Testis (tissue), 3 donors: ENCODE results near the gene FALEC. TPM values are rescaled to one million over a fixed set of nuclear protein-coding genes. Genes with fewer than 3 reads are reported as not detected.

Experiments used
- DNase-seq: peaks from one replicate; pipeline ENCODE4 v3.0.0-alpha.2; 2019
- H3K27ac ChIP-seq, 2 donors: fragments of 200-600 bp; sonication (generic); one replicate each; pipeline ENCODE4 v1.5.1; 2019
- H3K27me3 ChIP-seq: fragments of 200-600 bp; sonication (generic); one replicate; pipeline ENCODE4 v1.5.1; 2019
- H3K36me3 ChIP-seq: fragments of 200-600 bp; sonication (generic); one replicate; pipeline ENCODE4 v1.5.1; 2017; ENCODE audit warnings: low read depth; ENCODE audit errors: missing control alignments
- H3K4me1 ChIP-seq: fragments of 200-600 bp; sonication (generic); one replicate; pipeline ENCODE4 v1.5.1; 2019
- H3K4me3 ChIP-seq, 2 donors: fragments of 200-600 bp; sonication (generic); one replicate each; pipeline ENCODE4 v1.5.1; 2017 to 2019
- H3K9me3 ChIP-seq: fragments of 200-600 bp; sonication (generic); one replicate; pipeline ENCODE4 v1.5.1; 2017
- POLR2A ChIP-seq: fragments of 450-650 bp; IDR thresholded peaks from one replicate; pipeline ENCODE4 v1.6.1; 2017; ENCODE audit warnings: antibody characterized with exemption, mild to moderate bottlenecking, moderate library complexity
- WGBS, 2 donors: methylation state at CpG; one replicate each; pipeline ENCODE4 v1.1.5; 2018; 5-methylcytosine and 5-hydroxymethylcytosine counted together
- intact Hi-C: fragments of 100-400 bp; cut with DNase I; formaldehyde crosslinking; loops from one replicate; pipeline ENCODE4 v1.15.1; 2023; ENCODE audit warnings: low total_unique reads
- polyA plus RNA-seq: library from polyadenylated mRNA; stranded (reverse); fragments of 350-450 nt; fragmentation: Illumina TruSeq; extraction: RNeasy Lipid Tissue Mini Kit (QIAGEN cat#74804); gene quantifications from one replicate; pipeline ENCODE4 v1.2.3, GENCODE V29; 2014; ENCODE audit warnings: low read depth, low replicate concordance; ENCODE audit not compliant: insufficient read depth
- total RNA-seq, 2 donors: library from RNA; depleted of rRNA; stranded (reverse); fragments of >200 nt; gene quantifications; one replicate each; pipeline ENCODE4 v1.2.3, GENCODE V29; 2016
- TF ChIP-seq, protein P1 (sequence below), 3 experiments: fragments of 450-650 bp in 2 of 3; fragments of 200-600 bp in 1 of 3; sonication (generic) in 1 of 3; IDR thresholded peaks; one replicate each; pipeline ENCODE4 v1.5.1; 2016 to 2019; ENCODE audit warnings: antibody characterized with exemption in 3 of 3, mild to moderate bottlenecking in 2 of 3, moderate library complexity in 1 of 3

Gene FALEC
- total and polyA plus RNA-seq, 3 donors from 2014 or later = 1.3 TPM; not detected in 2

DNA sequence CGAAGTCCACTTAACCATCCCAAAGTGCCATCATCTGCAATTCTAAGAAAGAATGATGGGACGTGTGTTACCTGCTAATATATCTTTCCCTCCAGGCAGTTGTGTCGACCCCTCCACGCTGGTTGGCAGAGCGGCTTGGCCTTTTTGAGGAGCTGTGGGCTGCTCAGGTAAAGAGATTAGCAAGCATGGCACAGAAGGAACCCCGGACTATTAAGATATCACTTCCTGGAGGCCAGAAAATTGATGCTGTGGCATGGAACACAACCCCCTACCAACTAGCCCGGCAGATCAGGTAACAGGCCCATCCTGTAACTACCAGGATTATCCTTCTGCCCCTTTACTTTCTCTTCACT, 27.8 kb upstream of the FALEC start:
- DNase-seq = no peak
- 0 to 2% methylated on average over 7 of the region's 7 CpGs for WGBS, 2 donors
- Histone ChIP-seq H3K27ac (peak overlapping the region in 1 of 2 donors; percentile 50), H3K9me3 (no peaks in the 10 kb centered on the region), H3K4me3 (peak overlapping the region; percentile 70 to 82), H3K36me3 (no peaks in the 10 kb centered on the region), H3K27me3 (no peaks in the 10 kb centered on the region), H3K4me1 (peaks cover 6% of the 10 kb centered on the region)
- no peak for TF ChIP-seq POLR2A
- TF ChIP-seq, protein P1, sequence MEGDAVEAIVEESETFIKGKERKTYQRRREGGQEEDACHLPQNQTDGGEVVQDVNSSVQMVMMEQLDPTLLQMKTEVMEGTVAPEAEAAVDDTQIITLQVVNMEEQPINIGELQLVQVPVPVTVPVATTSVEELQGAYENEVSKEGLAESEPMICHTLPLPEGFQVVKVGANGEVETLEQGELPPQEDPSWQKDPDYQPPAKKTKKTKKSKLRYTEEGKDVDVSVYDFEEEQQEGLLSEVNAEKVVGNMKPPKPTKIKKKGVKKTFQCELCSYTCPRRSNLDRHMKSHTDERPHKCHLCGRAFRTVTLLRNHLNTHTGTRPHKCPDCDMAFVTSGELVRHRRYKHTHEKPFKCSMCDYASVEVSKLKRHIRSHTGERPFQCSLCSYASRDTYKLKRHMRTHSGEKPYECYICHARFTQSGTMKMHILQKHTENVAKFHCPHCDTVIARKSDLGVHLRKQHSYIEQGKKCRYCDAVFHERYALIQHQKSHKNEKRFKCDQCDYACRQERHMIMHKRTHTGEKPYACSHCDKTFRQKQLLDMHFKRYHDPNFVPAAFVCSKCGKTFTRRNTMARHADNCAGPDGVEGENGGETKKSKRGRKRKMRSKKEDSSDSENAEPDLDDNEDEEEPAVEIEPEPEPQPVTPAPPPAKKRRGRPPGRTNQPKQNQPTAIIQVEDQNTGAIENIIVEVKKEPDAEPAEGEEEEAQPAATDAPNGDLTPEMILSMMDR (IDR thresholded peaks at IDR 0.05) = no peak
- intact Hi-C loops = no loop called here

DNA sequence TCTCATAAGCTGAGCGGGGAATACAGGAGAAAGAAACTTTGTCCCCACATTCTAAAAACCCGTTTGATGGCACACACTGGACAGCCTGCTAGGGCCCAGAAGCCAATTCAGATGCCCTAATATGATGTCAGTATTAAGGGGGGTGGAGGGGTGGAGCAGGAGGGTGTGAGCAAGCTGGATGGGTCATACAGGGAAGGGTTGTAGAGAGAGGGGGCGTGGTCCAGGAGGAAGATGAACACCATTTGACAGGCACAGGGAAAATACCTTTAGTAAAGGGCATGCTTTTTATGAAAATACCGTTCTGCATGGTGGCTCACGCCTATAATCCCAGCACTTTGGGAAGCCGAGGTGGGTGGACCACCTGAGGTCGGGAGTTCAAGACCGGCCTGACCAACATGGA, 22.4 kb upstream of the FALEC start:
- intact Hi-C loops = no loop called here
- no peak for DNase-seq
- H3K4me3 ChIP-seq = no peak overlapping the region
- no peaks in the 10 kb centered on the region for H3K9me3 ChIP-seq
- TF ChIP-seq POLR2A = no peak
- TF ChIP-seq, protein P1 (IDR thresholded peaks at IDR 0.05) = no peak
- peaks cover 1% of the 10 kb centered on the region for H3K4me1 ChIP-seq
- H3K27ac ChIP-seq = no peak overlapping the region
- H3K27me3 ChIP-seq = no peaks in the 10 kb centered on the region
- no peaks in the 10 kb centered on the region for H3K36me3 ChIP-seq
- WGBS, 2 donors = 93 to 94% methylated on average over 8 of the region's 8 CpGs

DNA sequence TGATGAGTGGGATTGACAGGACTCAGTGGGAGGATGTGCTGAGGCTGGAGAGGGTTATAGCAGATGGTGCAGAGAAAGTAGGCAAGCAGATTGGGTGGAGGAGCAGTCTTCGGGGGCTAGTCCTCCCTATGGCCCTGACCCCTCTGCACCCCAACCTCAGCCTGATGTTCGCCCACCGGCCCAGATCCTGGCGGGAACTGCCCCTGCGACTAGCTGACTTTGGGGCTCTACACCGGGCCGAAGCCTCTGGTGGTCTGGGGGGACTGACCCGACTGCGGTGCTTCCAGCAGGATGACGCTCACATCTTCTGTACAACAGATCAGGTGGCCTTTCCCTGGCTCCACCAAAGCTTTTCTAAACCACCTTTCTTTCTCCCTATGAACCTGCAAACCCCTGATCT, 17.2 kb upstream of the FALEC start:
- H3K36me3 ChIP-seq = no peaks in the 10 kb centered on the region
- 96 to 97% methylated on average over 10 of the region's 10 CpGs for WGBS, 2 donors

DNA sequence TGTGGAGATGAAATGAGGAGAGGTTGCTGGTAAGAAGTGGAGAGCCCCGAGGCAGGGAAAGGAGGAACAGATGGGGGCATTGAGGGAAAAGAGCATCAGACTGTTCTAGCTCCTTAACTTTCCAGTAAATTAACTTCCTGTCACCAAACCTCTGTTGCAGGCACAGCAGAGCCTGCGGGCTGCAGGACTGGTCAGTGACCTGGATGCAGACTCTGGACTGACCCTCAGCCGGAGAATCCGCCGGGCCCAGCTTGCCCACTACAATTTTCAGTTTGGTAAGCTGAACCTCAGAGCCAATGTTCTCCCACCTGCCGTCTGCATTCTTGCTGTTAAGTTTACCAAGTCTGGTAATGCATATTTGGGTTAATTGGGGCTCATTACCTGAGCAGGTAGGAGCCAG, 10.1 kb upstream of the FALEC start:
- DNase-seq = no peak
- Histone ChIP-seq H3K36me3 (no peaks in the 10 kb centered on the region), H3K27me3 (no peaks in the 10 kb centered on the region), H3K9me3 (no peaks in the 10 kb centered on the region), H3K4me3 (no peak overlapping the region), H3K4me1 (peaks cover 6% of the 10 kb centered on the region), H3K27ac (no peak overlapping the region)
- WGBS, 2 donors = 87 to 94% methylated on average over 6 of the region's 6 CpGs
- TF ChIP-seq, protein P1 (IDR thresholded peaks at IDR 0.05) = no peak
- TF ChIP-seq POLR2A = no peak
- intact Hi-C loops = no loop called here

More for the DNA sequence above, 17.2 kb upstream of the FALEC start:
- H3K9me3 ChIP-seq = no peaks in the 10 kb centered on the region
- no peak overlapping the region for H3K4me3 ChIP-seq
- no peak for TF ChIP-seq POLR2A
- TF ChIP-seq, protein P1 (IDR thresholded peaks at IDR 0.05) = no peak
- no peak overlapping the region for H3K27ac ChIP-seq
- H3K27me3 ChIP-seq = no peaks in the 10 kb centered on the region
- no peak for DNase-seq
- H3K4me1 ChIP-seq = no peaks in the 10 kb centered on the region
- intact Hi-C loops = no loop called here
